GM23248 (cell line): Measurements from ENCODE around the gene SLC44A2.

Source experiments
- EZH2 ChIP-seq: fragments of 200-600 bp; sonication (generic); IDR thresholded peaks from 2 replicates; pipeline ENCODE4 v1.6.1; 2018; ENCODE audit warnings: antibody characterized with exemption, mild to moderate bottlenecking; ENCODE audit not compliant: insufficient read depth, poor library complexity, severe bottlenecking
- EZH2phosphoT487 ChIP-seq: fragments of 200-600 bp; sonication (generic); IDR thresholded peaks from 2 replicates; pipeline ENCODE4 v1.6.1; 2018; ENCODE audit warnings: antibody characterized with exemption, moderate library complexity, mild to moderate bottlenecking, low read depth; ENCODE audit not compliant: insufficient read depth

DNA sequence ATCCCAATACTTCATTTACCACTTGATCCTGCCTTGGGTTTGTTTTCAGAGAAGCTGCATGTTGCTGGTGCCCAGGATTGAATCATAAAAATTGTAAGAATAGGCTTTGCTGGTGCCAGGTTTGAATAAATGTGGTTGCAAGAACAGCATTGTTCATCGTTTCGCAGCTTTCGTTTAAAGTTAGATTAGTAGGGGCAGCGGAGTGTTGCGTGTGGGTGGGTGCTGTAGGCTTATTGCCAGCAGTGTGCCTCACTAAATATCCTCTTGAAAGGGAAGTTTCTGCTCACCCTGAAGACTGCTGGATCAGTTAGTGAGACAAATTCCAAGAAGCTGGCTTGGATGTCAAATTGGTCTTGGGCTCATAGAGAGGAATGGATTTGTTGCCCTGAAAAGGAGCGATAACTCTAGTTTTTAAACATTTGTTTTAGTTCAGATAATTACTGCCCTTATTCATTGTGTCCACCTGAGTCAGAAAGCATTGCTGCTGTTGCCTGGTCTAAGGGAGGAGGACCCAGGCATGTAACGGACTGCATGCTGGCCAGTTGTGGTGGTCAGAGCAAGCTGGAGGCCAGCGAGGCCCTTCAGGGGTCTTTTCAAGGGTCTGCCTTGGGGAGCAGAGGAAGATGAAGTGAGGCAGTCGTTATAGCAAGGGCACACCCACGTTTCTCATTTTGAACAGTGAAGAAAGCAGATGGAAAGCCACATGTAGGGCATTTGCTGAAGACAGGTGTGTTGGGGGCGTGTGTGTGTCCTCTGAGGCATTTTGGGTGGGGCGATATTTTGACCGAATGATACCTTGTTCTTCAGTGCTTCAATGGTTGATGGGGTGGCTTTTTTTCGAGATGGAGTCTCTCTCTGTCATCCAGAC lies 37.3 kb downstream of the SLC44A2 start:
- TF ChIP-seq EZH2phosphoT487 (no peak), EZH2 (no peak)
